Measurements from ENCODE around the gene TTC9B.
A peak's percentile ranks its signal among the peaks of the same experiment; 100 is the strongest.

TTC9B gene

DNA sequence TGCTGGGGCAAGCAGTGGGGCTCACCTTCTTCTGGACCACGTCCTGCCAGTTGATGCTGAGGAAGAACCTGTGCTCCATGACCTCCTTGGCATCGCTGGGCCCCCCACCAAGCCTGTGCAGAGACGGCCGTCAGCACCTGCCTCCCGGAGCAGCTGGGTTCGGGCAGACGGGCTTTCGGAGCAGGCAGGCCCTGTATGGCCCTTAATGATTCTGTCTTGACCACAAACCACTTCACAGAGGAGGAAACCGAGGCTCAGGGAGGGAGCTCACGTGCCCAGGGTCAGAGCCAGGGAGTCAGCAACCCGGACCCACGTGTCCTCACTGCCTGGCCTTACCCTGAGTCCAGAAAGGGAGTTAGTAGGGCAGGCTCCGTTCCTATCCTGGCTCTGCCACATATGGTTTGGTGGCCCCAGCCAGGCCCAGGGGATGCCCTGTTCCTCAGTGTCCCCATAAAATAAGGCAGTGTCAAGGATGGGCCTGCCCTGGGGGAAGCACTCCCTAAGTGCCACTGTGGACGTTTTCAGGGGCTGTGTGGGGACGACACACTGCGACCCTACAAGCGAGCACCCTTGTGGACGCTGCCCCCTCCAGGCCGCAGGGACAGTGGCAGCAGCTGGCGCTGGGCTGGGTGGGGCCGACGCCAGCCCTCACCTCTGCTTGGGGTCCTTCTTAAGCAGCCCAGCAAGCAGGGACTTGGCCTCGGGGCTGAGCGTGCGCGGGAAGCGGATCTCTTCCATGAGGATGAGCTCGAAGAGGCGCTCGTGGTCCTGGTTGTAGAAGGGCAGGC is 17.2 kb upstream of the TTC9B start:
- no peak overlapping the region for H3K4me3 ChIP-seq (ENCODE audit: low read length)

DNA sequence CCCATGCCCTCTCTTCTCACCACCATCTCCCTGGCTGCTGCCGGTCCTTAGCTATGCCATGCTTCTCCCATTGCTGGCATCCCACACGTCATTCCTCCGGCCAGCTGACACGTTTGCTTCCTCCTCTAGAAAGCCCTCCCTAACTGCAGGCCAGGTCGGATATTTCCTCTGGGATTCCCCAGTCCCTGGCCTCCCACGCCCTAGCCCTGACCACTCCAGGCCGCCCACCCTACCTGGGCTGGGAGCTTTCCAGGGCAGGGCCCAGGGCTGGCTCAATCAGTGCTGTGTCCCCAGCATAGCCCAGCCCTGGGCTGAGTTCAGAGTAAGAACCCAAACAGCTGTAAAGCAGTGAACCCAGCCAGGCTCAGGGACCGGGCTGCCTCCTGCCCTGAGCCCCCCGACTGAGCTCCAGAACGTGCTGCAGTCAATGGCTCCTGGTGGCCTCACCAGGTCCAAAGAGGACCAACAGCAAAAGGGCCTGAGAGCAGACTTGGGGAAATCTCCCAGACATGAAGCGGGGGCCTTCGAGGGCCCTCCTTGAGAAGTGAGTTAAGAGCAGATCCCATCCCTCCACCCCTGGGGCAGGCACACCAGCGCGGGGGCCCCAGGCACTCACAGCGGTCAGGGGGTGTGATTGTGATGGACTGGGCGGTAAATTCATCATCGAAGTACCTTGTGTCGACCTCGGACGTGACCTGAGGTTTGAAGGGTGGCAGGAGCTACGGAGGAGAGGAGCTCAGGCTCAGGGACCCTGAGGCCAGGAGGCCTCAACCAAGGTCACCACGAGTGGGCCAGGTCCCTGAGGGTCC is 16.4 kb upstream of the TTC9B start:
- no peak for DNase-seq (ENCODE audit: low read depth, low spot score)
- no peak overlapping the region for H3K4me3 ChIP-seq (ENCODE audit: low read length)

More for the DNA sequence above, 17.2 kb upstream of the TTC9B start:
- DNase-seq (ENCODE audit: low read depth, low spot score) = no peak

DNA sequence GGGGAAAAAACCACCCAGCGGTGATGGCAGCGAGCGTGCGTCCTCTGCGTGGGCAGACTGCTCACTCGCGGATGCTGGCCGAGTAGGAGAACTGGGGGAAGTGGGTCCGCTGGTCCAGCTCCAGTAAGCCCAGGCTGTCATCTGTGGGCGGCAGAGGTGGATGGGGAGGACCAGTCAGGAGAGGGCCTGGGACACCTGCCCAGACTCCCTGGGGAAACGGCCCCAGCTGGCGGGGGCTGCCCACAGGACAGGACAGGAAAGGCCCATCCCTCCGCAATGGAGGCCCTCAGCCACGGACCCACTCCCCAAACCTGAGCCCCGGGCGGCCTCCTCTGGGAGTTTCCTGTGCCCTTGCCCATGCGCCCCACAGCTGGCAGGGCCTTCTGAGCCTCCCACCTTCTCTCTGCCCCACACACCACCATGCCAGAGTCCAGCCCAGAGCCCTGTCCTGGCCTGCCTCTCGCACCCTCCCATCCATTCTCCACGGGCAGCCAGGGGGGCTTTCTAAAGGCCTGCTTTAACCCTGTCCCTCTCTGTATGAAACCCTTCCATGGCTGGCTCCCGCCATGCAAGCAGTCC is 15.7 kb upstream of the TTC9B start:
- H3K4me3 ChIP-seq (ENCODE audit: low read length) = no peak overlapping the region
- no peak for DNase-seq (ENCODE audit: low read depth, low spot score)

DNA sequence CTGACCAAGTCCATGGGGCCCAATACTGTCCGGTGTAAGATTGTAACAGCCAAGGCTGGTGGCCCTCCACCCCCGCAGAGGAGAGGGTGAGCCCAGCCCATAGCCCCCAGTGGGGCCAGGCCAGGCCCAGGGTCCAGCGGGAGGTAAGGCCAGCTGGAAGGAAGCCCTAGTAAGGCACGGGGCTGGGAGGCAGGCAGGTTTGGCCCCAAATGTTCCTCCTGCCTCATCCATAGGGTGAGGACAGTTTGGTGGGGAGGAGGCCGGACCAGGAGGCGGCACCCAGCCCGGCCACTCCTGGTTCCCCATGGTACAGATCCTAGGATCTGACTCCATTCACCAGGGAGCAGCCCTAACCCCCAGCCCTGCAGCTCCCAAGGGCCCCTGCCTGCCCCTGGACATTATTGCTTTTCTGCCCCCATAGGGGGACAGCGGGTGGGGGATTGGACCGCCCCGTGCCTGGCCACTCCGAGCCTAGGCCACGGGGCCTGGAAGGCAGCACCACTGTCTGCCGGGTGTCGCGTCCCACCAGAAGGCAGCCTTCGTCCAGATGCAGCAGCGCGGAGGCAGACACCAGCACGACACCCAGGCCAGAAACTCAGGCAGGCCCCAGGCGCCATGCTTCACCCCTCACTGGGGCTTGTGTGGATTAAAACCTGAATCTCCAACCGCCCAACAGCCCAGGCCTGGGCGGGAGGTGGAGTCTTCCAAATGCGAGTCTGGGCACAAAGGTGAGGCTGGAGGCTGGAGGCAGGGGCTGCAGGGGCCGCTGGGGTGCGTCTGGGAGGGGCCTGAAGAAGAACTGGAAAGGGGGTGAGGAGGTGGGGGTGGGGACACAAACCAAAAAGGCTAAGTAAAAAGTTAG is 15.0 kb upstream of the TTC9B start:
- no peak for DNase-seq (ENCODE audit: low read depth, low spot score)
- H3K4me3 ChIP-seq (ENCODE audit: low read length) = no peak overlapping the region

DNA sequence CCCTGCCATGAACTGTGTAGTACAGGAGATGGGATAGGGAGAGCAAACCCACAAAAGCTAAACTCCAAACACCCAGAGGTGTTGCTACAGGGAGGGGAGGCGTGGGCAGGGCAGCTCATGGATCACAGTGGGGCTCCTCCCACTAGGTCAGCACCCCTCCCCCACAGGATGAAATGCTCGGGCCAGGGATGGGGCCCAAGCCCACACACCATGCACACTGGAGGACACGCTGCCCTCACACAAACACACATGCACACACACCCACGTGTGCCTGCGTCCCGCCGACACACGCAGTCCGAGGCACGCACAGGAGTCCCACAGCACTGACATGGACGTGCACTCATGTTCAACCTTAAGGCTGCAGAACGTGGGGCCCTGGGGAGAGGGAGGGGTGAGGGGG is 14.3 kb upstream of the TTC9B start:
- no peak for DNase-seq (ENCODE audit: low read depth, low spot score)
- H3K4me3 ChIP-seq (ENCODE audit: low read length) = no peak overlapping the region

DNA sequence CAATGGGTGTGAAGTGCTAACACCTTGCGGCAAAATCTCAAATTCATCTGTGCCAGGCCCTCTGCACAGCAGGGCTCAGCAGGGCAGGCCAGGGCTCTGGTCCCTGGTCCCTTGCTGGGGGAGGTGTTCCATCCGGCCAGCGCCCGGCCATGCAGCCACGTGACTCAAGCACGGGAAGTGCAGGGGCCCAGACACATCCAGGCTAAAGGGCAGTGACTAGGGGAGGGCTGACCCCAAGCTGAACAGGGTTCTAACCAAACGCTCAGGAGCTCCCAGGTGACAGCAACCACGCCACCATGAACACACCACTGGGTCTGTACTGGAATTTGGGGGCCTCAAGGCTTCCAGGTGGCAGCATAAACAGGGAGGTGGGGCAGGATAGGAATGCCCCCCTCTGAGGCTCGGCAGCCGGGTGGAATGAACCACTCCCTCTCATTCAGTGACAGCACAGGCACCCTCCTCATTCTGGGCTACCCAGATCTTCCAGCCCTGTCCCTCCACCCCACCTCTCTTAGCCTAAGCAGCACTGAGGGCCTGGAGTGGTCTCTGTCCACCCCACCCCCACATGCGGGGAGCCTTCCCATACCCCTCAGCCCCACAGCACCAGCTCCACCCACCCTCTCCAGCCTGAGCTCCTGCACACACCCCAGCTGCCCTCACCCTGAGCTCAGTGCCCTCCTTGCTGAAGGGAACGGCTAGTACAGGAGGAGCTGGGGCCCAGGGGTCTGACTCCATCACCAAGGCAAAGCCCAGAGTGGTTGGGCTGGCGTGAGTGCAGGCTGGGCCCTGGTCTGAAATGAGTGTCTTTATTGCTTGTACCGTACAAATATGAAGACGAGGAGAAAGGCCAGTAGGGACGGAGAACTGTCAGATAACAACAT is 13.6 kb upstream of the TTC9B start:
- H3K4me3 ChIP-seq (ENCODE audit: low read length) = no peak overlapping the region
- DNase-seq (ENCODE audit: low read depth, low spot score) = no peak

DNA sequence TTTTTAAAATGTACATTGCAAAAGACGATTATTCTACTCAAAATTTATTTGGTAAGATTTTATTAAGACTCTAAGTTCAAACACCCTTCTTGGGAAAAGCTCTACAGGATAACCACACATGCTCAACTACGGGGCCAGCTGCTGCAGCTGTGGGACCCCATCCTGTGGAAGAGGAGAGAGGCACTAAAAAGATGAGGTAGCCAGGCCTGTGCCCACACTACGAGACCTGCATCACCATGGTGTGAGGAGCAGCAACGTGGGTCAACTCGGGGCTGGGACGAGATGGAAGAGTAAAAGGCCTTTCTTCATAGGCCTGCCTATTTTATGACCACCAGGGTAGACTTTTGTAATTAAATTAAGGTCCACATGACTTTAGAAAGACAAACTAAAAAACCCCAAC is 12.9 kb upstream of the TTC9B start:
- H3K4me3 ChIP-seq (ENCODE audit: low read length) = no peak overlapping the region
- no peak for DNase-seq (ENCODE audit: low read depth, low spot score)

DNA sequence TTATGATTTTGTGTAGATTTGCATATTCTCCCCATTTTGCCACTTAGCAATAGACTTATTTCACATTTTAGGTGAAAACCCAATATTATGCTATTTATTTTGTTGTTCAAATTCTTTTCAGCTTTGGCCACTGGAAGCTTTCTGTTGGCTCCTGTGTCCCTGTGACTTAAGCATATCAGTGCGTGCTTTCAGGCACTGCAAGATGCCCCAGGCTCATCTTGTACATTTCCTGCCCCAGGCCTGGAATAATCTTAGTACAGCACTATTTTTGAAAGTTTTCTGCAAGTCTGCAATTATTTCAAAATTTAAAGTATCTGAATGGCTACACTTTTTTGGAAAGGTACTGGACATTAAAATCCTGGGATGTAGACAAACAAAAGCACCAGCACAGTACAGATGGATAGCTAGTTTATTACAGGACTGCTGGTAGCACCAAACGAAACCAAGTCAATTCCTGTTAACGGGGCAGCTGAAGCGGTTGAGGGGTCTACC is 11.8 kb upstream of the TTC9B start:
- H3K4me3 ChIP-seq (ENCODE audit: low read length) = no peak overlapping the region

DNA sequence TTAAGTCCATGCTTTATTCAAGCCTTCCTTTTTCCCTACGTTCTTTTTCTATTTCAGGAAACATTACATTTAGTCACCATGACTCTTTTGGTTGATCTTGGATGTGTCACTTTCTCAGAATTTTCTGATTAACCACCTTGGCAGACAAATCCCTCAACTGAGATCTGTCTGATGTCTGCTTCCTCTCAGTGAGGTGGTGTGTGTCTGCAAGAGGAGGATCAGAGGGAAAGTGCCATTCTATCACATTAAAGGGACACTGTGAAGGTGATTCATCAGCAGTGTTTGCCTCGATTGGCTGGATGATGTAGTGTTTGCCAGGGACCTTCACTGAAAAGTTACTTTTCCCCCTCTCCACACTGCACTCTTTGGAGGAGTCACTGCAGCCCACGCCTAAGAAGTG is 11.3 kb upstream of the TTC9B start:
- peak; percentile 12 for DNase-seq (ENCODE audit: low read depth, low spot score)
- no peak overlapping the region for H3K4me3 ChIP-seq (ENCODE audit: low read length)

More for the DNA sequence above, 11.8 kb upstream of the TTC9B start:
- no peak for DNase-seq (ENCODE audit: low read depth, low spot score)

DNA sequence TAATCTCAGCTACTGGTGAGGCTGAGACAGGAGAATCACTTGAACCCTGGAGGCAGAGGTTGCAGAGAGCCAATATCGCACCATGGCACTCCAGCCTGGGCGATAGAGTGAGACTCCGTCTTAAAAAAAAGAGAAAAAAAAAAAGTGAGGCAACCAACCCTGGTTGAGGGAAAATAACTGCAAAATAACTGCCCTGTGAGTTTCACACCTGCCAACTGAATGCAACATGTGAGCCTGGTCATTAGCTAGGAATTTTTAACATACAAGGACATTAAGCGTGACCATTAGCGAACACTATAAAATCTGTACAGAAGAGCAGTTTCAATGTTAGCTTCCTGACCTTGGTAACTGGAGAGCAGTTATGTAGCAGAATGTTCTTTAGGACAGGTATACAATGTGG is 10.7 kb upstream of the TTC9B start:
- H3K4me3 ChIP-seq (ENCODE audit: low read length) = no peak overlapping the region
- DNase-seq (ENCODE audit: low read depth, low spot score) = no peak

DNA sequence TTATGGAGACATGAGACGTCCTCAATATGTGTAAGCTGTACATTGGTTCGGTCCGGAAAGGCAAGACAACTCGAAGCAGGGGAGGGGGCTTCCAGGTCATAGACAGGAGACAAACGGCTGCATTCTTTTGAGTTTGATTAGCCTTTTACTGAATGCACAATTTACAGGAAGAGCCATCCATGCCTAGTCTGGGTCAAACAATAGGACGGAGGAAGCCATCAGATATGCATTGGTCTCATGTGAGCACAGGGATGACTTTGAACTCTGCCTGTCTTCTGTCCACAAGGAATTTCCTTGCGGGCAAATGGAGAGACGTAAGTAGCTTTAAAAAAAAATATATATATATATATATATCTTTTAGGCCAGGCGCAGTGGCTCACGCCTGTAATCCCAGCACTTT is 10.2 kb upstream of the TTC9B start:
- DNase-seq (ENCODE audit: low read depth, low spot score) = no peak
- no peak overlapping the region for H3K4me3 ChIP-seq (ENCODE audit: low read length)

DNA sequence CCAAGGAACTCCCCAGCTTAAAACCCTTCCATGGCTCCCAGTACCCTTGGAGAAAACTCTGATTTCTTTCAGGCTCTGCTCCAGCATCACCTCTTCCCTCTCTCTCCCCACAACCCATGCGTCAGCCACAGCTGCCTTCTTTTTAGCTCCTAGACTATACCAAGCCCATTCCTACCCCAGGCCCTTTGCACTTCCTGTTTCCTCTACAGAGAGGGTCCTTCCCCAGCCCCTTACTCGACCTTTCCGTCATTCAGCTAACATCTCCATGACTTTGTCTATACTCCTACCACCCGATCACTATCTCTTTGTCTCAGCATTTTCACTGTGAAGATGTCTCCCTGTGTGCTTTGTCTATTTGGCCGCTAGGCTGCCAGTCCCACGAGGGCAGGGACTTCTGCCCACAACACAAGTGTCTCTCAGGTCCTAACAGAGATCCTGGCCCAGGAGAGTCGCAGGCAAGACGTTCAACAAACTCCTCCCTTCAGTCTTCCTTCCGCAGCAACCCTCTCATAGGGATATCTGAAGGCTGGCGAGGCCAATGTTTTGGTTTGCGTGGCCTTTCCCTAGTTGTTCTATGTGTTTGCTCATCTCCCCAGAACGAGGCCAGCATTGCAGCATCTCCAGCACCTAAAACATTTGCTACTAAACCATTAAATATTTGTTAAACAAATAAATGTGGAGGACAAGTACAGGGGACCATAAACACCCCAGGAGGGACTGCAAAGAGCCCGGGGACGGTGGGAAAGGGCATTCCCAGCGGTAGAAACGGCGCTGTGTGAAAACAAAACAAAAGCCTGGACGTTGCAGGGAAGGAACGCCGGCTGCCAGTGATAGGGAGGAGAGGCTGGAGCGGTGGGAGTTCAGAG is 7.5 kb upstream of the TTC9B start:
- H3K4me3 ChIP-seq (ENCODE audit: low read length) = no peak overlapping the region
- no peak for DNase-seq (ENCODE audit: low read depth, low spot score)

DNA sequence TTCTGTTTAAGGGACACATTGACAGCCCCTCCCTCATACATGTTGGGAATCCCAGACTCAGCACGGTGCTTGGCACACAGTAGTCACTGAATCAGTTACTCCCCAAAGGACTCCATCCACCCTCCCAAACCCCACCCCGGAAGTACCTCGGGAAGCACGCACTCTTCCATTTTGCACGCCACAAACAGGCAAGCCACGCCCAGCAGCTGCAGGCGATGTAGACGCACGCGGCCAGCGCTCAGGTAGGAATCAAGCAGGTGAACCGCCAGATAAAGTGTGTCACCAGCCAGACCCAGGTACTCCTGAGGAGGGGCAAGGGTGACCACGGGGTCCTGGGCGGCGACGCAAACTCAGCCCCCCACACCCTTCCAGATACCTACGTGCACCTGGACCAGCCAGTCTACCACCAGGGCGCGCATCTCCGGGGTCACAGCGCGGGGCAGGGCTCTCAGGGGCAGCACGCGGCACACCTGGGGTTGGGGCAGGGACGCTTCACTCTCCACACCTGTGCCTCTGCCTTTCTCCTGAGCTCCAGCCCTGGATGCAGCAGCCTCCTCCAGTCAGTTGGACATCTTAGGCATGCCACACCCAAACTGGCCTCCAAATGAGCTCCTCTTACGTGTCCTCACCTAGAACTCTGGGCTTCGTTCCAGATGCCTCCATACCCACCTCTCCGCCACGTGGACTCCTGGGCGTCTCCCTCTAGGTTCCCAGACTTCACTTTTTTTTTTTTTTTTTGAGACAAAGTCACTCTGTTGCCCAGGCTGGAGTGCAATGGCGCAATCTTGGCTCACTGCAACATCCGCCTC is 6.4 kb upstream of the TTC9B start:
- DNase-seq (ENCODE audit: low read depth, low spot score) = no peak
- no peak overlapping the region for H3K4me3 ChIP-seq (ENCODE audit: low read length)

DNA sequence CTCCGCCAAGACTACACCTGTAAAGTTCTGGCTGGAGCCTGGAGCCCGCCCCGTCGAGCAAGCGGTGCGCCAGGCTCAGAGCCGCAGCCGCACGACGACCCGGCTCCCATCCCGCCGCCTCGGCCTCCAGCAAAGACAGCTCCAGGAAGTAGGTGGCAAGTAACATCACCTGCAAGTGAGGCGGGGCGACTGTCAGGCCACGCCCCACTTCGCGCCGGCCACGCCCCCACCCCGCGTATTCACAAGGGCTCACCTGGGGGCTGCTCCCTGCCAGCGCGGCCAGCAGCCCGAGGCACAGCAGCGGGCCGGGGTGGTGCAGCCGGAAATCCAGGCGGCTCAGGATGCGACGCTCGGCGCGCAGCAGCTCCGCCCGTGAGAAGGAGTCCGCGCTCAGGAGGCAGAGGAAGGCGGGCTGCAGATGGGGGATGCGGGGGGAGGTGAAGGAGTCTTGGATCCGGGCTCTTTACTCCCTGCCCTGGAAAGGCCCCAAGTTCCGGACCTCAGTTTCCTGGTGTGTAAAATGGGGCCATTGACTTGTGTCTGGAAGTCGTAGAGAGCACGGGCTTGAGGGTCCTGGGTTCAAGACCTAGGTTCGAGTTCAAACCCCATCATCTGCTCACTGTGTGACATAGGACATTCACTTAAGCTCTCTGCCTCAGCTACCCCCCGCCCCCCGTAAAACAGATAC is 5.1 kb upstream of the TTC9B start:
- DNase-seq (ENCODE audit: low read depth, low spot score) = no peak
- no peak overlapping the region for H3K4me3 ChIP-seq (ENCODE audit: low read length)

DNA sequence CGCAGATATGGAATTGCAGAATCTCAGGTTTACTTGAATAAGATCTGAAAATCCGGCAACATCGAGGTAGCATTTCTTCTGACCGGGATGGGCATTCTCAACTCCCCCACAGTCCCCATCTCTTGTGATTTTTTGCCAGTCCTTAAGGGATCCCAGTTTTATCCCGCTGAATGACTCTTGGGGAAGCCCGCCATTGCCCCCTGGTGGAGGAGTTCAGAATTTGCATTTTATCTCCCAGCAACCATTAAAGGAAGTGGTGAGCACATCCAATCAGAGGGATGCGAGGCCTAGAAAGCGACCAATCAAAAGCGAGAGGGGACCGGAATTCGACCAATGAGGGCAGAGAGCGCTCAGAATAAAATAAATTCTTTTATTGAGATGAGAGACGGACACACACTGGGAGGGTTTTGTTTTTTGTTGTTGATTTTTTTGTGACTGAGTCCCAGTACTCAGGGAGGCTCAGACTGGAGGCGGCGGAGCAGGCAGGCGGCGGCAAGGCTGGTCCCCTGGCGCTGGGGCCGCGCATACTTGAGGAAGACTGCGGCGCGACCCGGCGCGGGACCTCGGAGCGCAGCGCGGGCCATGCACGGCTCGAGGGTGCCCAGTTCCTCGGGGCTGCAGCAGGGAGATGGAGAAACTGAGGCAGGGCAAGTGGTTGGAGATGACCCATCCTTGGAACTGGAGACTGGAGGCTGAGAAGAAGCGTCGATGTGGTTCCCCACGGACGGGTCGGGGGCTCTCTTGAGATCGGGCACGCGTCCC is 3.9 kb upstream of the TTC9B start:
- no peak overlapping the region for H3K4me3 ChIP-seq (ENCODE audit: low read length)
- DNase-seq (ENCODE audit: low read depth, low spot score) = peak; percentile 91

All from Jurkat, Clone E6-1 (cell line).